SK-N-SH (cell line): ENCODE results near the gene ADGRG2.
"Not testable (repeated sequence)": the region's sequence is repeated elsewhere in the genome, so short reads cannot be mapped to it uniquely, and the experiment has no call there.

Experiments
- CTCF ChIP-seq: fragments of 200-600 bp; sonication (generic); IDR thresholded peaks from 2 replicates; pipeline ENCODE4 v1.6.1; 2017; ENCODE audit warnings: antibody characterized with exemption, mild to moderate bottlenecking, moderate library complexity
- FOSL2 ChIP-seq: IDR thresholded peaks from 2 replicates; pipeline ENCODE4 v1.4.0; 2012; ENCODE audit warnings: low read depth, mild to moderate bottlenecking, moderate library complexity, borderline replicate concordance
- FOXJ3 ChIP-seq: sonication (generic); formaldehyde crosslinking; IDR thresholded peaks from 2 replicates; pipeline ENCODE4 v1.5.1; 2020; ENCODE audit warnings: mild to moderate bottlenecking, missing genetic modification reagents
- GABPA ChIP-seq: IDR thresholded peaks from 2 replicates; pipeline ENCODE4 v1.4.0; 2012; ENCODE audit warnings: low read depth, mild to moderate bottlenecking
- MEF2A ChIP-seq: IDR thresholded peaks from 2 replicates; pipeline ENCODE4 v1.4.0; 2012; ENCODE audit warnings: low read depth, borderline replicate concordance
- REST ChIP-seq: IDR thresholded peaks from 2 replicates; pipeline ENCODE4 v1.6.1; 2012; ENCODE audit warnings: mild to moderate bottlenecking, low read depth, low read length, moderate library complexity
- RXRA ChIP-seq: IDR thresholded peaks from 2 replicates; pipeline ENCODE4 v1.4.0; 2012; ENCODE audit warnings: low read depth, mild to moderate bottlenecking, borderline replicate concordance
- TCF12 ChIP-seq: IDR thresholded peaks from 2 replicates; pipeline ENCODE4 v1.4.0; 2012
- USF1 ChIP-seq: IDR thresholded peaks from 2 replicates; pipeline ENCODE4 v1.4.0; 2012; ENCODE audit warnings: low read depth, borderline replicate concordance

GRCh38 chrX:19016614-19017013, 105.7 kb downstream of the ADGRG2 start:
- TF ChIP-seq CTCF; FOXJ3 (CRISPR knock-in tag); USF1; GABPA; RXRA; FOSL2; MEF2A; REST; TCF12: not testable (repeated sequence)
